Measurements from ENCODE around the gene QSOX2. TPM values are rescaled to one million over a fixed set of nuclear protein-coding genes. Genes with fewer than 3 reads are reported as not detected.

QSOX2 gene
- total RNA-seq, 2 donors from 2014 or later, result 8.8 to 22.7 TPM

DNA sequence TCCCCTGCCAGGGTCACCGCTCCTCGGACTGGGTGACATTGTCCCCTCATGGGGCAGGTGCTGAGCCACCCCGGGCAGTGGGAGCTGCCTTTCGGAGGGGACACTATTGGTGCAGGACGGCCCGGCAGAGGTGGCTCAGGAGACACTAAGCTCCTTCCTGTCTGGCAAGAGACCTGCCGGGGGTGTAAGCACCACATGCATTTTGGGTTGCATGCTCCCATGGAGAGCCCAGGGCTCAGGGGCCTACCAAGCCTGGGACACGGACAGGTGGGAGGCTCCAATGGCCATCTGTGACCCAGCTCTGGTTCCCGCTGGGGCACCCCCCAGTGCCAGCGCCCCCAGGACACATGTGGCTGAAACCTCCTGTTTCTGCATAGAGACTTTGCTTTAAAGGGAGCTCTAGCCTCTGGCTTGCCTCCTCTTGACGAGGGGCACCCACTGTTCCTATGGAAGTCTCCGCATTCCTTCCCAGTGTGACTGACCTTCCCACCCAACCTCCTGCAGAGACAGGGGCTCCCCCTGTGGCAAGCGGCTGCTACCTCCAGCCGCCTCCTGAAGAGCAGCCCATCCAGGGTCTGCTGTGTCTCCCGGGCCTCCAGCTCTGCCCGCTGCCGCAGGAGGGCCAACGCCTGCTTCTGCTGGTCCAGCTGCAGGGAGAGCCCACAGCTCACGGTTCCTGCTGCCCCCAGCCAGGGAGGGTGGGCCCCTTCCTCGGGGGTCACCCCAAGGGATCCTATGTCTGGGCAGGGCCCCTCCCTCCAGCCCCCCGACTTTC, 30.2 kb upstream of the QSOX2 start:
- no peaks in the 10 kb centered on the region for H3K36me3 ChIP-seq (replicated peaks in 1 of 2; ENCODE audit: insufficient read depth in 1 of 2, low read depth in 2 of 2)
- H3K27me3 ChIP-seq, result no peaks in the 10 kb centered on the region
- H3K27ac ChIP-seq, result no peak overlapping the region
- no peak overlapping the region for H3K4me3 ChIP-seq
- intact Hi-C loops (cut with DNase I), result loop anchor here (5.0 kb wide), 1 partner anchor 99 kb away; no protein-coding TSS in a partner anchor
- WGBS, 2 donors, result 17 to 68% methylated on average over 1 to 19 of the region's 21 CpGs
- TF ChIP-seq CTCF (IDR thresholded peaks at IDR 0.05) (no peak), POLR2A (IDR thresholded peaks at IDR 0.05) (no peak)
- no peaks in the 10 kb centered on the region for H3K9me3 ChIP-seq
- no peak for ATAC-seq
- no peaks in the 10 kb centered on the region for H3K4me1 ChIP-seq
- no peak for DNase-seq

DNA sequence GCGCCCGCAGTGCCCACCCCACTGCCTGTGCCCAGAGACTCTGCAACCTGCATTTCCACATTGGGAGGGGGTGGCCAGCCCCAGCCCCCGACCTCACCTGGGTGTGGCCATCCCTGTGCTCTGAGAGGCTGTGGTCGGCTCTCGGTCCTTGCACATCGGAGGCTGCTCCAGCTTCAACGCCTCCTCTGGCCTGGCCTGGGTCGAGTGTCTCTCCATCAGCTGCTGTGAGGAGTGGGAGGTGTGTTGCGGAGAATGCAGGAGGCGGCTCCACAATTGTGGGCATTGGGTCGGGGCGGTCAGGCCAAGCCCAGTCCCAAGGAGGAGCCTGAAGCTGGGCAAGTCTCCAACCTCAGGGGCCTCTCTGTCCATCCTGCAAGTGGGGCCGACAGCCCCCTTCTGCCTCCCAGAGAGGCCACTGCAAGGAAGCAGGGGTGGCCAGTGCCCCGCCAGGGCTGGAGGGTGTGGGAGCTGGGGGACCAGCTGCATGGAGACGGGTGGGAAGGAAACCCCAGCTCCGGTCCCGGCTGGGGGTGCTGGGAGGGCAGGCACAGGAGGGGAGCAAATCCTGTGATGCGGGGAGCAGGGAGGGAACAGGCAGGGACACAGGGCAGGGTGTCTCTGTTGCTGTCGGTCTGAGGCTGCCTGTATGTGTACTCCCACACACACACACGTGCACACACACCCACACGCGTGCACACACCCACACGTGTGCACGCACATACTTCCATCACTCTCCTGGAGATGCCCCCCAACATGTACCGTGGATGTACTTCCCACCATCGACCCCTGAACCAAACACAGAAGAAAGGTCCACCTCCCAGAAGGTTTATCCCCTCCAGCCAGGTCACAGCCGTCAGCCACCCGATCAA, 29.4 kb upstream of the QSOX2 start:
- no peak for TF ChIP-seq CTCF (IDR thresholded peaks at IDR 0.05)
- no peak for TF ChIP-seq POLR2A (IDR thresholded peaks at IDR 0.05)
- no peaks in the 10 kb centered on the region for H3K36me3 ChIP-seq (replicated peaks in 1 of 2; ENCODE audit: insufficient read depth in 1 of 2, low read depth in 2 of 2)
- intact Hi-C loops (cut with DNase I), result loop anchor here (5.0 kb wide), 1 partner anchor 98 kb away; no protein-coding TSS in a partner anchor
- ATAC-seq (no peak), DNase-seq (no peak)
- no peak overlapping the region for H3K4me3 ChIP-seq
- no peaks in the 10 kb centered on the region for H3K27me3 ChIP-seq
- no peaks in the 10 kb centered on the region for H3K9me3 ChIP-seq
- H3K27ac ChIP-seq, result no peak overlapping the region
- H3K4me1 ChIP-seq, result no peaks in the 10 kb centered on the region
- WGBS, 2 donors, result 79 to 81% methylated on average over 14 to 28 of the region's 28 CpGs

- H3K4me1 ChIP-seq, result no peaks in the 10 kb centered on the region
- no peak overlapping the region for H3K27ac ChIP-seq
- no peak for TF ChIP-seq POLR2A (IDR thresholded peaks at IDR 0.05)
- TF ChIP-seq CTCF (IDR thresholded peaks at IDR 0.05), result no peak
- ATAC-seq, result no peak
- no peaks in the 10 kb centered on the region for H3K36me3 ChIP-seq (replicated peaks in 1 of 2; ENCODE audit: insufficient read depth in 1 of 2, low read depth in 2 of 2)
- DNase-seq, result no peak
- intact Hi-C loops (cut with DNase I), result no loop called here
- no peaks in the 10 kb centered on the region for H3K9me3 ChIP-seq
- no peak overlapping the region for H3K4me3 ChIP-seq
- WGBS, 2 donors, result 80 to 84% methylated on average over 1 to 28 of the region's 28 CpGs
- no peaks in the 10 kb centered on the region for H3K27me3 ChIP-seq
These were observed 28.5 kb upstream of the QSOX2 start for GRCh38 chr9:136273921-136274785.

GRCh38 chr9:136273244-136273865, 27.7 kb upstream of the QSOX2 start:
- ATAC-seq (no peak), DNase-seq (no peak)
- H3K36me3 ChIP-seq (replicated peaks in 1 of 2; ENCODE audit: insufficient read depth in 1 of 2, low read depth in 2 of 2), result no peaks in the 10 kb centered on the region
- no peak overlapping the region for H3K27ac ChIP-seq
- 81 to 82% methylated on average over 14 of the region's 14 CpGs for WGBS, 2 donors
- intact Hi-C loops (cut with DNase I), result no loop called here
- no peak overlapping the region for H3K4me3 ChIP-seq
- no peak for TF ChIP-seq POLR2A (IDR thresholded peaks at IDR 0.05)
- no peak for TF ChIP-seq CTCF (IDR thresholded peaks at IDR 0.05)
- no peaks in the 10 kb centered on the region for H3K9me3 ChIP-seq
- no peaks in the 10 kb centered on the region for H3K27me3 ChIP-seq
- no peaks in the 10 kb centered on the region for H3K4me1 ChIP-seq

Data from body of pancreas (tissue), 4 donors.